ENCODE measurements around the gene CYP2W1.

DNA sequence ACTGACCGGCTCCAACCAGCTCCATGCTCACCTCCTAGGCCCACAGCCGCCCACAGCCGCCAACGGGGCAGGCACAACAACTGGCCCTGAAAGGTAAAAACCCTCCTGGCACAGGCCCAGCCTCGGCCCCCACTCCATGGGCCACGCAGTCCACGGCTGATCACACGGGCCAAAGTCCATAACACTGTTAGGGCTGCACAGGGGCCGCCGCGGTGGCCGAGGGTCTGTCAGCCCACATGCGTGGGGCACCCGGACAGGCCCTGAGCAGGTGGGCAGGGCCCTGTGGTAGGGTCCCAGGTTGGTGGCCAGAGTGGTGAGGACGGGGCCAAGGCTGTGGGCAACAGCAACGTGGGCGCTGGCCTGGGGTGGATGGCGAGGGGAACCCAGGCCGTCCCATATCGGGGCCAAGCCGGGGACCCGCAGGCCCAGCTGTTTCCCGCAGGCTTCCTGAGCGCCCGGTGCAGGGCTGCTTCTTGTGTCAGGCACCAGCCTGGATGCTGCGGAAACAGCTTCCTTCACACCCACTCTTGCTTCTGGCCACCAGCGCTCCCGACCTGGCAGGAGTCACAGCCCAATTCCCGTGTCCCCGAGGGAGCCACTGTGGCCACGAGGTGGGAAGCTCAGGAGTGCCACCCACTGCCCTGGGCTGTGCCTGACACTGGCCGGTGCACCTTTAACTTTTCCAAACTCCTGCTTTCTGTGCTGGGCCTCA lies 29.2 kb downstream of the CYP2W1 start:
- TF ChIP-seq POLR2A (IDR thresholded peaks at IDR 0.05) = no peak
- TF ChIP-seq, protein P1, sequence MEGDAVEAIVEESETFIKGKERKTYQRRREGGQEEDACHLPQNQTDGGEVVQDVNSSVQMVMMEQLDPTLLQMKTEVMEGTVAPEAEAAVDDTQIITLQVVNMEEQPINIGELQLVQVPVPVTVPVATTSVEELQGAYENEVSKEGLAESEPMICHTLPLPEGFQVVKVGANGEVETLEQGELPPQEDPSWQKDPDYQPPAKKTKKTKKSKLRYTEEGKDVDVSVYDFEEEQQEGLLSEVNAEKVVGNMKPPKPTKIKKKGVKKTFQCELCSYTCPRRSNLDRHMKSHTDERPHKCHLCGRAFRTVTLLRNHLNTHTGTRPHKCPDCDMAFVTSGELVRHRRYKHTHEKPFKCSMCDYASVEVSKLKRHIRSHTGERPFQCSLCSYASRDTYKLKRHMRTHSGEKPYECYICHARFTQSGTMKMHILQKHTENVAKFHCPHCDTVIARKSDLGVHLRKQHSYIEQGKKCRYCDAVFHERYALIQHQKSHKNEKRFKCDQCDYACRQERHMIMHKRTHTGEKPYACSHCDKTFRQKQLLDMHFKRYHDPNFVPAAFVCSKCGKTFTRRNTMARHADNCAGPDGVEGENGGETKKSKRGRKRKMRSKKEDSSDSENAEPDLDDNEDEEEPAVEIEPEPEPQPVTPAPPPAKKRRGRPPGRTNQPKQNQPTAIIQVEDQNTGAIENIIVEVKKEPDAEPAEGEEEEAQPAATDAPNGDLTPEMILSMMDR (IDR thresholded peaks at IDR 0.05) = no peak
